K562 treated with DMSO at 1 percent for 4 hours (cell line): Measurements from ENCODE around the gene LRR1. TPM values are rescaled to one million over a fixed set of nuclear protein-coding genes. Genes with fewer than 3 reads are reported as not detected.

Source experiments
- total RNA-seq: library from RNA; unstranded; fragments of 300-600 nt; gene quantifications from 2 replicates; pipeline ENCODE4 v1.2.3, GENCODE V29; 2022; ENCODE audit not compliant: insufficient read depth

The LRR1 gene
- 21.2 and 27.9 TPM in 2 replicates for total RNA-seq

DNA sequence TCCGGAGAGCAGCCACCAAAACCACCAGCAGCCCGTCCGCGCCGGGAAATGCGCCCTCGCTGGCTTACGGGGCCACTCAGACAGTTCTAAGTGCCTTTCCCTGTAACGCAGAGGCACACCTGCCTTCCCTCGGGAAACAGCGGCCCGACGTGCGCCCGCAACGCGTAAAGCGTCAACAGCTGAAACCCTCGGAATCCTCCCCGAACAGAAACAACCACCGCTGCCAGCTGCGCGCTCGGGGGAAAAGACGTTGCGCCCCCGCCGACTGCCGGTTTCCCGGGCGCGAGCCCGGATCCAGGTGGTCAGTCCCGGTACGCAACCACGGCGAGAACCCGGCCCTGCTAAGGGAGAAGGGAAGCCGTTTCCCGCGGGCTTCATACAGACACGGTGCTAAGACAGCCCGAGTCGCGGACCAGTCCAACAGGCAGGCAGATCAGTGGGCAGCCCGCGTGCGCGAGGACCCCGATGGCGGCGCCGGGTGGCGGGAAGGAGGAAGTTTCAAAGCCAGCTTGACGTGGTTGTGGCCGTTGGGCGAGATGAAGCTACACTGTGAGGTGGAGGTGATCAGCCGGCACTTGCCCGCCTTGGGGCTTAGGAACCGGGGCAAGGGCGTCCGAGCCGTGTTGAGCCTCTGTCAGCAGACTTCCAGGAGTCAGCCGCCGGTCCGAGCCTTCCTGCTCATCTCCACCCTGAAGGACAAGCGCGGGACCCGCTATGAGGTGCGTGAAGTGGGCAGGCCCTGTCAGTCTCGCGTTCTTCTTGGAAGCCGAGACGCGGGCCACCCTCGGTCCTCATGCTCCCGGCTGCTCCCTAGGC is at the start of gene LRR1:
Gene LRR1 (plus strand): TSS at position 456 of the 816 bp plus-strand sequence. CDS start 81 bp downstream, at position 537.

GRCh38 chr14:49585803-49586672 is 12.7 kb upstream of the LRR1 start, which contains the start of gene RPS29:
TSS of gene RPS29 (minus strand) at chr14:49586380. CDS start at chr14:49586346, 34 bp downstream.

DNA sequence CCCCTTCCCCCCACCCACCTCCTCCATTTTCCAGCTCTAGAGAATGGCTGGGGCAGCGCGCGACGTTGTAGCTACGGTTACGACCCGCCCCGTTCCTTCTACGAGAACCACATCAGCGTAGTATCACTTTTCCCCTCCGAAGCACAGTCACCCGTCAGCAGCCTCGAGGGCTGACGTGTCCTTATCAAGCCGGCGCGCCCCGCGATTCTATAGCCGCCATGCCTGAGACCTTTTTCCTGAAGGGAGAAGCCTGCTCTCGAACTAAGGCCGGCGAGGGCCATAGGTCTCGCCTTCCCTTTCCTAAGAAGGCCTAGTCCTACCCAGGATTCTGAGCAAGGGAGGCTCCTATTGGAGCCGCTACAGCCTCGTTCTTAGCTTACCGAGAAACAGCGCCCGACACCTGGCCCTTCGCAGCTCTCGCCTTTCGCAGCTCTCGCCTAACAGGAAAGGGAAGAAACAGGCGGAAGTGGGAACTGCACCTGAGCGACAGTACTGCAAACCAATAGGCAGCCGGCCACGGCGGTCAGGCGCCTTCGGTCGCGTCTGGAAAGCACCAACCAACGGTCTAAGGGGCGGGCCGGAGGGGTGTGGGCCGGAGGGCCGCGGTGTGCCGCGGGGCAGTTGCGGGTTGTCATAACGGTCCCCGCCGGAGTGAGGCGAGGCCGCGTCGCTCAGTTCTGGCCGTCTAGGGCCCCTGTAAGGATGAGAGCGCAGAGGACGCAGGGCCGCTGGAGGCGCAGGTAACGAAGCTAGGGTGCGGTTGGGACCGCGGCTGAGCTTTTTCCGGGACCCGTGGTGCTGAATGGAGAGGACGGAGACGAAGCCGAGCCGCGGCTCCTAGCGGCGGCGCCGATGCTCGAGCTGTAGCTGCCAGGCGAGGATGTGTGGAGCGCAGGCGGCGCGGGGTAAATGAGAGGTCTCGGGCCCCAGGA is 21.7 kb downstream of the LRR1 start, which contains the start of the genes MGAT2 and RPL36AL:
Gene MGAT2 (plus strand): TSS at position 618 of the 932 bp plus-strand sequence. CDS start 470 bp downstream, outside the sequence.
Gene RPL36AL (minus strand): TSS at position 445 of the 932 bp plus-strand sequence. CDS start 1,522 bp downstream, outside the sequence.

DNA sequence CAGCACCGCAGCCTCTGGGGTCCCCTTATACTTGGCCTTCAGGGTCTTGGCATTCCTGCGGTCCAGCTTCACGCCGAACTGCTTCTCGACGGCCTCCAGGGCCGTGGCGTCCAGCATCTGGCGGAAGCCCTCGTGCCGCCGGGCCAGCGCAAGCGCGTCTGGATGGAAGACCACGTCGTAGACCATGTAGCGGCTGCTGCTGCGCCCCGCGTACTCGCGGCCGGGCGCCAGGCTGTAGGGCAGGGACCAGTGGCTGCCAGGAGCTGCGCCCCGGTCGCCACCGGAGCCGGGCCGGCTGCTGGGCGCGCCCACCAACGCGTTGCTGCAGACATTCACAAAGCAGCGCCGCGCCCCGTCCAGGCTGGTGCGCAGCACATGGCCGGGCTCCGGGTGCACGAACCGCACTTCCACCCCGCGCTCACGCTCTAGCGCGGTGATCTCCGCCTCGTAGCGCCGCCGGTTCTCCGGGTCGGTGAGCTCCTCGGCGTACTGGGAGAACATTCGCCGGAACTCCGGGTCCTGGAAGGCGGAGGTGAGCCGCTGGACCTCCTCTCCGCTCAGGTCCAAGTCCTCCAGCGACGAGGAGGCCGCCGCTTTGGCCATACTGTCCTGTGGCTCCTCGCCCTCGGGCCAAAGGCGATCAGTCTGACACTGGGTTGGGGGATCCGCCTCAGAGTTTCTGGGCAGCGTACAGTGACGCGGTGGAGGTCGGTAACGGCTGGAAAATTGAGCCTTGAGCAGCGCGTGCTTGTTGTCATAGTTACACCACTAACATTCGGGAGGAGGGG is 36.0 kb downstream of the LRR1 start, which contains the start of gene DNAAF2:
Gene DNAAF2 (minus strand): TSS at position 698 of the 788 bp plus-strand sequence. CDS start 95 bp downstream, at position 603.

Other genes with a start within 250 kb of the LRR1 start
- 7,042 and 9,492 TPM in 2 replicates for gene RPS29, start 12.6 kb upstream of the LRR1 start, total RNA-seq
- gene RPL36AL, start 21.7 kb downstream of the LRR1 start, total RNA-seq, result 176 and 178 TPM in 2 replicates
- gene MGAT2, start 21.9 kb downstream of the LRR1 start, total RNA-seq, result 21.0 and 23.1 TPM in 2 replicates
- gene DNAAF2, start 36.3 kb downstream of the LRR1 start, total RNA-seq, result 3.4 and 4.6 TPM in 2 replicates
- gene POLE2, start 89.3 kb downstream of the LRR1 start, total RNA-seq, result 9.5 and 14.5 TPM in 2 replicates
- gene KLHDC1, start 94.2 kb downstream of the LRR1 start, total RNA-seq, result 0.44 TPM in 1 of 2 replicates, not detected in the other
- 28.5 and 36.8 TPM in 2 replicates for gene KLHDC2, start 169.2 kb downstream of the LRR1 start, total RNA-seq